HepG2 (cell line): ENCODE measurements around the gene SHC1. TPM values are rescaled to one million over a fixed set of nuclear protein-coding genes. Genes with fewer than 3 reads are reported as not detected.
A peak's percentile ranks its signal among the peaks of the same experiment; 100 is the strongest.

Experiments used
- ARID2 ChIP-seq: sonication (generic); formaldehyde crosslinking; IDR thresholded peaks from 2 replicates; pipeline ENCODE4 v1.8.1; 2022; ENCODE audit warnings: mild to moderate bottlenecking, missing genetic modification reagents, borderline replicate concordance
- ATF7-NPFF ChIP-seq: sonication (generic); formaldehyde crosslinking; IDR thresholded peaks from 2 replicates; pipeline ENCODE4 v1.8.1; 2023; ENCODE audit warnings: mild to moderate bottlenecking, low read depth, missing genetic modification reagents, moderate library complexity
- ATM ChIP-seq: fragments of 450-650 bp; IDR thresholded peaks from 2 replicates; pipeline ENCODE4 v1.7.1; 2017; ENCODE audit warnings: mild to moderate bottlenecking, borderline replicate concordance
- FOXP1 ChIP-seq, 2 experiments: fragments of 450-650 bp in 1 of 2; IDR thresholded peaks; 2 replicates each; pipeline ENCODE4 v1.6.1; 2017 to 2018; ENCODE audit warnings: antibody characterized with exemption in 1 of 2
- KAT8 ChIP-seq: IDR thresholded peaks from 2 replicates; pipeline ENCODE4 v1.6.1; 2016; ENCODE audit warnings: missing genetic modification reagents, missing compliant biosample characterization
- RXRB ChIP-seq: IDR thresholded peaks from 2 replicates; pipeline ENCODE4 v1.6.1; 2016; ENCODE audit warnings: borderline replicate concordance, missing genetic modification reagents, missing compliant biosample characterization
- SMAD1 ChIP-seq: sonication (generic); formaldehyde crosslinking; IDR thresholded peaks from 2 replicates; pipeline ENCODE4 v1.4.0; 2020; ENCODE audit warnings: missing genetic modification reagents, low read depth, mild to moderate bottlenecking, borderline replicate concordance
- TBX2 ChIP-seq: sonication (generic); formaldehyde crosslinking; IDR thresholded peaks from 2 replicates; pipeline ENCODE4 v1.5.0; 2020; ENCODE audit warnings: missing genetic modification reagents, mild to moderate bottlenecking, borderline replicate concordance
- U2AF2 ChIP-seq: fragments of 200-400 bp; formaldehyde crosslinking; IDR thresholded peaks from 2 replicates; pipeline ENCODE4 v1.6.1; 2017; ENCODE audit warnings: low read depth, mild to moderate bottlenecking, low read length
- ZNF3 ChIP-seq: IDR thresholded peaks from 2 replicates; pipeline ENCODE4 v1.7.0; 2017; ENCODE audit warnings: inconsistent platforms
- ZNF670 ChIP-seq: sonication (generic); formaldehyde crosslinking; IDR thresholded peaks from 2 replicates; pipeline ENCODE4 v1.8.0; 2022; ENCODE audit warnings: mild to moderate bottlenecking, missing genetic modification reagents, borderline replicate concordance
- ZNF841 ChIP-seq: sonication (generic); formaldehyde crosslinking; IDR thresholded peaks from 2 replicates; pipeline ENCODE4 v1.8.1; 2023; ENCODE audit warnings: missing genetic modification reagents, borderline replicate concordance
- polyA plus RNA-seq, 8 experiments: library from polyadenylated mRNA; depleted of rRNA in 3 of 8; stranded (reverse) in 7 of 8; unstranded in 1 of 8; fragments of >200 nt; fragmentation: Illumina TruSeq in 4 of 8; extraction: Trizol in 4 of 8; gene quantifications; 2 replicates each; pipeline versions ENCODE4 v1.2.1 to v1.2.3, GENCODE V29; 2011 to 2016; ENCODE audit warnings: low read depth in 4 of 8, missing spikeins in 1 of 8, mixed read lengths in 1 of 8; ENCODE audit not compliant: insufficient read depth in 1 of 8
- total RNA-seq, 5 experiments: library from RNA; depleted of rRNA; stranded (reverse); fragments of >200 nt; fragmentation: Illumina TruSeq; extraction: Trizol; gene quantifications; 2 replicates each; pipeline ENCODE4 v1.2.3, GENCODE V29; 2016; ENCODE audit warnings: low read depth in 1 of 5
- TF ChIP-seq, protein P1 (sequence below): sonication (generic); formaldehyde crosslinking; IDR thresholded peaks from 2 replicates; pipeline ENCODE4 v1.8.0; 2022; ENCODE audit warnings: low read depth, missing genetic modification reagents
- TF ChIP-seq, protein P2 (sequence below): IDR thresholded peaks from 2 replicates; pipeline ENCODE4 v1.6.1; 2016; ENCODE audit warnings: mild to moderate bottlenecking, missing biosample characterization, missing genetic modification reagents
- TF ChIP-seq, protein P3 (sequence below): IDR thresholded peaks from 2 replicates; pipeline ENCODE4 v1.6.1; 2016; ENCODE audit warnings: low read depth, borderline replicate concordance
- TF ChIP-seq, protein P4 (sequence below): IDR thresholded peaks from 2 replicates; pipeline ENCODE4 v1.6.1; 2012; ENCODE audit warnings: inconsistent platforms
- TF ChIP-seq, protein P5 (sequence below): sonication (generic); formaldehyde crosslinking; IDR thresholded peaks from 2 replicates; pipeline ENCODE4 v1.8.0; 2022; ENCODE audit warnings: mild to moderate bottlenecking, missing genetic modification reagents
- TF ChIP-seq, protein P6 (sequence below): sonication (generic); formaldehyde crosslinking; IDR thresholded peaks from 2 replicates; pipeline ENCODE4 v1.4.0; 2020; ENCODE audit warnings: missing genetic modification reagents, mild to moderate bottlenecking, borderline replicate concordance
- TF ChIP-seq, protein P7 (sequence below): sonication (generic); formaldehyde crosslinking; IDR thresholded peaks from 2 replicates; pipeline ENCODE4 v1.8.0; 2022; ENCODE audit warnings: missing genetic modification reagents, low read depth, mild to moderate bottlenecking, borderline replicate concordance

SHC1 gene
- total and polyA plus RNA-seq, 2 of the 13 experiments (the other 11 are each of a cell fraction or from before 2014, with no cell fraction given) = 52.0 to 137 TPM

DNA sequence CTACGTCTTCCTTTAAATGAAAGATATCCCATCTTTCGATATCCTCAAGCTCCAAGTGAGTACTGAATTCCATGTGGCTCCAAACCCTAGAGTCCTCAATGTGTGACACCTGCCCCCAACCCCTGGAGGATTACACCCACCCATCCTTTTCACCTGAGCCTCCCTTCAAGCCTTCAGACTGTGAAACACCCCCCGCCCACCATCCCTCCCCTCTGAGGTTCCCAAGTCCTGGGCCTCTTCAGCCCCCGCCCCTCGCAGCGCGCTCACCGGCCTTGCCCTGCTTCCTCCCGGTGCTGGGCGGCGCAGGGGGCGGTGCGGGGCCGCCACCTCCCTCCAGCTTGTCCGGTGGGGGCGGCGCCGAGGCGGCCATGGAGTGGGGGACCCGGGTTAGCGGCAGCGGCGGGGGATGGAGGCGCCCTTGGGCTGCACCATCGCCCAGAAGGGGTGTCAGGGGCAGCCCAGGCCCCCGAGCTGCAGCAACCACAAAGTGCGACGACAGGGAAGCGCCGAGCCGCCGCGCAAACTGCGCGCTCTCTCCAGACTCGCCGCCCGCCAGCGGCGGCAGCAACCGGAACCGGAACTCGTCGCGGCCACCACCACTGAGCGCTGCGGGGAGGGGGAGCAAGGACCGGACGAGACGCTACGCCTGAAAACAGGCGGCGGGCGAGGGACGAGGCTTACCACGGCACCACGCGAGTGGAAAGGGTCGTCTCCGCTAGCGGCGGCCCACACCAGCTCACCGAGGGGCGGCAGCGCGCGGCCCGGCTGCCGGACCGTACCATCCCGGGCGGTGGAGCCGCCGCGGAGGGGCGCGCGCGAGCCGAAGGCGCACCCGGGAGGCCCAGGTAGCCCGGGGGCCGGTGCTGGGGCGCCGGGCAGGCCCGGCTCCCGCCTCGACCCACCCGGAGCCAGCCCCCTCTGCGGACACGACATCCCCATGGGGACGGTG lies 9.1 kb downstream of the SHC1 start, which contains the start of gene PYGO2 (continued):
- TF ChIP-seq, protein P1, sequence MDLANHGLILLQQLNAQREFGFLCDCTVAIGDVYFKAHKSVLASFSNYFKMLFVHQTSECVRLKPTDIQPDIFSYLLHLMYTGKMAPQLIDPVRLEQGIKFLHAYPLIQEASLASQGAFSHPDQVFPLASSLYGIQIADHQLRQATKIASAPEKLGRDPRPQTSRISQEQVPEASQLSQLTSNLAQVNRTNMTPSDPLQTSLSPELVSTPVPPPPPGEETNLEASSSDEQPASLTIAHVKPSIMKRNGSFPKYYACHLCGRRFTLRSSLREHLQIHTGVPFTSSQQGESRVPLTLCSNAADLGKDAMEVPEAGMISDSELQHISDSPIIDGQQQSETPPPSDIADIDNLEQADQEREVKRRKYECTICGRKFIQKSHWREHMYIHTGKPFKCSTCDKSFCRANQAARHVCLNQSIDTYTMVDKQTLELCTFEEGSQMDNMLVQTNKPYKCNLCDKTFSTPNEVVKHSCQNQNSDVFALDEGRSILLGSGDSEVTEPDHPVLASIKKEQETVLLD (CRISPR knock-in tag) = peak; percentile 98
- TF ChIP-seq ZNF3 (CRISPR knock-in tag) = no peak
- no peak for TF ChIP-seq FOXP1 (IDR thresholded peaks at IDR 0.05)
- no peak for TF ChIP-seq FOXP1 (CRISPR knock-in tag; IDR thresholded peaks at IDR 0.05)
- TF ChIP-seq ZNF670 (CRISPR knock-in tag) = peak; percentile 40; the same call in 1 of the 2 replicates
- peak; percentile 83; the same call in 1 of the 2 replicates for TF ChIP-seq SMAD1 (CRISPR knock-in tag)
- TF ChIP-seq ARID2 (CRISPR knock-in tag) = no peak
- no peak for TF ChIP-seq ATF7-NPFF (CRISPR knock-in tag)
- TF ChIP-seq KAT8 (CRISPR knock-in tag) = peak; percentile 79; the same call in 1 of the 2 replicates
- TF ChIP-seq, protein P2, sequence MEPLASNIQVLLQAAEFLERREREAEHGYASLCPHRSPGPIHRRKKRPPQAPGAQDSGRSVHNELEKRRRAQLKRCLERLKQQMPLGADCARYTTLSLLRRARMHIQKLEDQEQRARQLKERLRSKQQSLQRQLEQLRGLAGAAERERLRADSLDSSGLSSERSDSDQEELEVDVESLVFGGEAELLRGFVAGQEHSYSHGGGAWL (CRISPR knock-in tag) = no peak
- peak; percentile 82 for TF ChIP-seq TBX2 (CRISPR knock-in tag)
- TF ChIP-seq, protein P3, sequence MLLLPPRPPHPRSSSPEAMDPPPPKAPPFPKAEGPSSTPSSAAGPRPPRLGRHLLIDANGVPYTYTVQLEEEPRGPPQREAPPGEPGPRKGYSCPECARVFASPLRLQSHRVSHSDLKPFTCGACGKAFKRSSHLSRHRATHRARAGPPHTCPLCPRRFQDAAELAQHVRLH (CRISPR knock-in tag) = peak; percentile 56; the same call in 1 of the 2 replicates
- TF ChIP-seq RXRB (CRISPR knock-in tag) = peak; percentile 51
- TF ChIP-seq, protein P4, sequence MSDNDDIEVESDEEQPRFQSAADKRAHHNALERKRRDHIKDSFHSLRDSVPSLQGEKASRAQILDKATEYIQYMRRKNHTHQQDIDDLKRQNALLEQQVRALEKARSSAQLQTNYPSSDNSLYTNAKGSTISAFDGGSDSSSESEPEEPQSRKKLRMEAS = no peak; the same call in none of the 2 replicates
- TF ChIP-seq, protein P5, sequence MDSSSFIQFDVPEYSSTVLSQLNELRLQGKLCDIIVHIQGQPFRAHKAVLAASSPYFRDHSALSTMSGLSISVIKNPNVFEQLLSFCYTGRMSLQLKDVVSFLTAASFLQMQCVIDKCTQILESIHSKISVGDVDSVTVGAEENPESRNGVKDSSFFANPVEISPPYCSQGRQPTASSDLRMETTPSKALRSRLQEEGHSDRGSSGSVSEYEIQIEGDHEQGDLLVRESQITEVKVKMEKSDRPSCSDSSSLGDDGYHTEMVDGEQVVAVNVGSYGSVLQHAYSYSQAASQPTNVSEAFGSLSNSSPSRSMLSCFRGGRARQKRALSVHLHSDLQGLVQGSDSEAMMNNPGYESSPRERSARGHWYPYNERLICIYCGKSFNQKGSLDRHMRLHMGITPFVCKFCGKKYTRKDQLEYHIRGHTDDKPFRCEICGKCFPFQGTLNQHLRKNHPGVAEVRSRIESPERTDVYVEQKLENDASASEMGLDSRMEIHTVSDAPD (CRISPR knock-in tag) = peak; percentile 57; the same call in 1 of the 2 replicates
- TF ChIP-seq, protein P6, sequence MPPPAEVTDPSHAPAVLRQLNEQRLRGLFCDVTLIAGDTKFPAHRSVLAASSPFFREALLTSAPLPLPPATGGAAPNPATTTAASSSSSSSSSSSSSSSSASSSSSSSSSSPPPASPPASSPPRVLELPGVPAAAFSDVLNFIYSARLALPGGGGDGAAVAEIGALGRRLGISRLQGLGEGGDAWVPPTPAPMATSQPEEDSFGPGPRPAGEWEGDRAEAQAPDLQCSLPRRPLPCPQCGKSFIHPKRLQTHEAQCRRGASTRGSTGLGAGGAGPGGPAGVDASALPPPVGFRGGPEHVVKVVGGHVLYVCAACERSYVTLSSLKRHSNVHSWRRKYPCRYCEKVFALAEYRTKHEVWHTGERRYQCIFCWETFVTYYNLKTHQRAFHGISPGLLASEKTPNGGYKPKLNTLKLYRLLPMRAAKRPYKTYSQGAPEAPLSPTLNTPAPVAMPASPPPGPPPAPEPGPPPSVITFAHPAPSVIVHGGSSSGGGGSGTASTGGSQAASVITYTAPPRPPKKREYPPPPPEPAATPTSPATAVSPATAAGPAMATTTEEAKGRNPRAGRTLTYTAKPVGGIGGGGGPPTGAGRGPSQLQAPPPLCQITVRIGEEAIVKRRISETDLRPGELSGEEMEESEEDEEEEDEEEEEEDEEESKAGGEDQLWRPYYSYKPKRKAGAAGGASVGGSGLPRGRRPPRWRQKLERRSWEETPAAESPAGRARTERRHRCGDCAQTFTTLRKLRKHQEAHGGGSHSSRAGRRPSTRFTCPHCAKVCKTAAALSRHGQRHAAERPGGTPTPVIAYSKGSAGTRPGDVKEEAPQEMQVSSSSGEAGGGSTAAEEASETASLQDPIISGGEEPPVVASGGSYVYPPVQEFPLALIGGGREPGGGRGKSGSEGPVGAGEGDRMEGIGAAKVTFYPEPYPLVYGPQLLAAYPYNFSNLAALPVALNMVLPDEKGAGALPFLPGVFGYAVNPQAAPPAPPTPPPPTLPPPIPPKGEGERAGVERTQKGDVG (CRISPR knock-in tag) = no peak
- no peak for TF ChIP-seq U2AF2
- TF ChIP-seq ATM = no peak
- TF ChIP-seq ZNF841 (CRISPR knock-in tag) = peak; percentile 75; the same call in 1 of the 2 replicates
- TF ChIP-seq, protein P7, sequence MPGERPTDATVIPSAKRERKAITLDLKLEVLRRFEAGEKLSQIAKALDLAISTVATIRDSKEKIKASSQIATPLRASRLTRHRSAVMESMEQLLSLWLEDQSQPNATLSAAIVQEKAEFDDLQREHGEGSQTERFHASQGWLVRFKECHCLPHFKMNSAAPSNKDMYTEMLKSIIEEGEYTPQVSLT = no peak; the same call in 1 of the 2 replicates
